ENCODE data around the gene HELZ. TPM values are rescaled to one million over a fixed set of nuclear protein-coding genes. Genes with fewer than 3 reads are reported as not detected.

Gene HELZ
- total RNA-seq, 6 donors from 2014 or later: 52.1 to 166 (median 60.8) TPM

GRCh38 chr17:67052720-67053437 lies 192.1 kb downstream of the HELZ start:
- no peak for ATAC-seq (ENCODE audit: low FRiP score in 2 of 2)
- TF ChIP-seq POLR2AphosphoS5 (IDR thresholded peaks at IDR 0.05) (no peak), EP300 (IDR thresholded peaks at IDR 0.05) (no peak), POLR2A (IDR thresholded peaks at IDR 0.05) (no peak), CTCF (IDR thresholded peaks at IDR 0.05) (no peak)
- WGBS, 2 donors: 91 to 92% methylated on average over 8 to 9 of the region's 9 CpGs
- Histone ChIP-seq H3K36me3 (no peaks in the 10 kb centered on the region), H3K4me1 (no peaks in the 10 kb centered on the region), H3K9me3 (peaks cover 10 to 25% (median 16%) of the 10 kb centered on the region in 4 donors), H3K27ac (no peak overlapping the region), H3K4me3 (no peak overlapping the region), H3K27me3 (no peaks in the 10 kb centered on the region)
- DNase-seq: no peak

GRCh38 chr17:67051837-67052236 lies 193.2 kb downstream of the HELZ start:
- WGBS, 2 donors: 93 to 96% methylated on average over 5 of the region's 5 CpGs
- no peak for DNase-seq
- Histone ChIP-seq H3K9me3 (peaks cover 10 to 32% (median 16%) of the 10 kb centered on the region in 4 donors), H3K4me3 (no peak overlapping the region), H3K4me1 (no peaks in the 10 kb centered on the region), H3K36me3 (no peaks in the 10 kb centered on the region), H3K27ac (no peak overlapping the region), H3K27me3 (no peaks in the 10 kb centered on the region)
- TF ChIP-seq POLR2AphosphoS5 (IDR thresholded peaks at IDR 0.05) (no peak), CTCF (IDR thresholded peaks at IDR 0.05) (no peak), EP300 (IDR thresholded peaks at IDR 0.05) (no peak), POLR2A (IDR thresholded peaks at IDR 0.05) (no peak)
- ATAC-seq (ENCODE audit: low FRiP score in 2 of 2): no peak

- Histone ChIP-seq H3K9me3 (peaks cover 10 to 32% (median 16%) of the 10 kb centered on the region in 4 donors), H3K4me1 (no peaks in the 10 kb centered on the region), H3K27ac (no peak overlapping the region), H3K27me3 (no peaks in the 10 kb centered on the region), H3K4me3 (no peak overlapping the region), H3K36me3 (no peaks in the 10 kb centered on the region)
- DNase-seq (no peak), ATAC-seq (ENCODE audit: low FRiP score in 2 of 2) (no peak)
- WGBS, 2 donors: 67 to 84% methylated on average over 4 of the region's 4 CpGs
- TF ChIP-seq POLR2AphosphoS5 (IDR thresholded peaks at IDR 0.05): no peak
- TF ChIP-seq CTCF (IDR thresholded peaks at IDR 0.05): no peak
- TF ChIP-seq POLR2A (IDR thresholded peaks at IDR 0.05): no peak
- no peak for TF ChIP-seq EP300 (IDR thresholded peaks at IDR 0.05)
Observed at GRCh38 chr17:67051155-67051538, 193.8 kb downstream of the HELZ start.

GRCh38 chr17:67050471-67051154 lies 194.4 kb downstream of the HELZ start:
- no peaks in the 10 kb centered on the region for H3K36me3 ChIP-seq
- no peaks in the 10 kb centered on the region for H3K27me3 ChIP-seq
- ATAC-seq (ENCODE audit: low FRiP score in 2 of 2) (no peak), DNase-seq (no peak)
- H3K4me1 ChIP-seq: no peaks in the 10 kb centered on the region
- no peak for TF ChIP-seq EP300 (IDR thresholded peaks at IDR 0.05)
- no peak for TF ChIP-seq CTCF (IDR thresholded peaks at IDR 0.05)
- no peak for TF ChIP-seq POLR2A (IDR thresholded peaks at IDR 0.05)
- no peak for TF ChIP-seq POLR2AphosphoS5 (IDR thresholded peaks at IDR 0.05)
- peaks cover 10 to 32% (median 16%) of the 10 kb centered on the region in 4 donors for H3K9me3 ChIP-seq
- no peak overlapping the region for H3K4me3 ChIP-seq
- no peak overlapping the region for H3K27ac ChIP-seq
- 84 to 88% methylated on average over 6 of the region's 6 CpGs for WGBS, 2 donors
